ENCODE data around the gene COX20. TPM values are rescaled to one million over a fixed set of nuclear protein-coding genes. Genes with fewer than 3 reads are reported as not detected.

Gene COX20
- total RNA-seq, 1 experiment from 2014 or later, result 33.1 TPM

DNA sequence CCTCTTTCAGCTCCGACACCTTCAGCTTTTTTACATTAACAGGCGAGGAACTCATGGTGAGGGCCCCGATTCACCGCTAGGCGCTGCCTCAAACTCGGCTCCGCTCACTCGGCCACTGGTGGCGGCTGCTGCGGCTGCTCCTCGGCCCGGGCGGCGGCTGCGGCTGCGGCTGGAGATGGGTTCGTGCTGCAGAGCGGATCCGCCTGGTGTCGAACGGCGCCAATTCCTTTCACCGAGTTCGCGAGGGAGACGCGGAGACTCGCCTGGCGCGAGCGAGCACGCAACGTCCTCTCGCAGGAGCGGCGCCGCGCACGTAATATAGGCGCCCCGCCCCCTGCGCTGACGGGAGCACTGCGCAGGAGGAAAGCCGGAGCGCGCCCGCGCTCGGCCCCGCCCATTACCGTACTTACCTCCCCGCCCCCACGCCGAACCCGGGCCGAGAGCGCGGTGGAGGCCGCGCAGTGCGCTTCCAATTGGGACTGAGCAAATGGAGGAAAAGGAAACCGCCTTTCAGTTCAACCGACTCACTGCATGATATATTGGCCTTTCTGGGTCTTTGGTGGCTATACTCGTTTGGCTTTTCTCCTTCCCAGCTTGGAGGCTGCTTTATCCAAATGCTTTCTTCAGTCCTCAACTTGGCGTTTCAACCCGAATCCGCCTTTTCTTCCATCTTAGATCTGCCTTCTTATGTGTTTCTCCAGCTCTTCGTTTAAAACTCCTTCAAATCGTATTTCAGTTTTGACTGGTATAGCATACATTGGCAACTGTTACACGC, 29.0 kb downstream of the COX20 start, which contains the start of gene HNRNPU (continued):
- TF ChIP-seq, protein P1, sequence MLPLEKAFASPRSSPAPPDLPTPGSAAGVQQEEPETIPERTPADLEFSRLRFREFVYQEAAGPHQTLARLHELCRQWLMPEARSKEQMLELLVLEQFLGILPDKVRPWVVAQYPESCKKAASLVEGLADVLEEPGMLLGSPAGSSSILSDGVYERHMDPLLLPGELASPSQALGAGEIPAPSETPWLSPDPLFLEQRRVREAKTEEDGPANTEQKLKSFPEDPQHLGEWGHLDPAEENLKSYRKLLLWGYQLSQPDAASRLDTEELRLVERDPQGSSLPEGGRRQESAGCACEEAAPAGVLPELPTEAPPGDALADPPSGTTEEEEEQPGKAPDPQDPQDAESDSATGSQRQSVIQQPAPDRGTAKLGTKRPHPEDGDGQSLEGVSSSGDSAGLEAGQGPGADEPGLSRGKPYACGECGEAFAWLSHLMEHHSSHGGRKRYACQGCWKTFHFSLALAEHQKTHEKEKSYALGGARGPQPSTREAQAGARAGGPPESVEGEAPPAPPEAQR (CRISPR knock-in tag; IDR thresholded peaks at IDR 0.05), result no peak
- TF ChIP-seq, protein P2, sequence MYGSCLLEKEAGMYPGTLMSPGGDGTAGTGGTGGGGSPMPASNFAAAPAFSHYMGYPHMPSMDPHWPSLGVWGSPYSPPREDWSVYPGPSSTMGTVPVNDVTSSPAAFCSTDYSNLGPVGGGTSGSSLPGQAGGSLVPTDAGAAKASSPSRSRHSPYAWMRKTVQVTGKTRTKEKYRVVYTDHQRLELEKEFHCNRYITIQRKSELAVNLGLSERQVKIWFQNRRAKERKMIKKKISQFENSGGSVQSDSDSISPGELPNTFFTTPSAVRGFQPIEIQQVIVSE (CRISPR knock-in tag; IDR thresholded peaks at IDR 0.05; ENCODE audit: borderline replicate concordance), result no peak
- no peak; the same call in 1 of the 2 replicates for TF ChIP-seq JUN (CRISPR knock-in tag; IDR thresholded peaks at IDR 0.05)
- TF ChIP-seq, protein P3, sequence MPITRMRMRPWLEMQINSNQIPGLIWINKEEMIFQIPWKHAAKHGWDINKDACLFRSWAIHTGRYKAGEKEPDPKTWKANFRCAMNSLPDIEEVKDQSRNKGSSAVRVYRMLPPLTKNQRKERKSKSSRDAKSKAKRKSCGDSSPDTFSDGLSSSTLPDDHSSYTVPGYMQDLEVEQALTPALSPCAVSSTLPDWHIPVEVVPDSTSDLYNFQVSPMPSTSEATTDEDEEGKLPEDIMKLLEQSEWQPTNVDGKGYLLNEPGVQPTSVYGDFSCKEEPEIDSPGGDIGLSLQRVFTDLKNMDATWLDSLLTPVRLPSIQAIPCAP (CRISPR knock-in tag; IDR thresholded peaks at IDR 0.05), result no peak
- TF ChIP-seq, protein P4, sequence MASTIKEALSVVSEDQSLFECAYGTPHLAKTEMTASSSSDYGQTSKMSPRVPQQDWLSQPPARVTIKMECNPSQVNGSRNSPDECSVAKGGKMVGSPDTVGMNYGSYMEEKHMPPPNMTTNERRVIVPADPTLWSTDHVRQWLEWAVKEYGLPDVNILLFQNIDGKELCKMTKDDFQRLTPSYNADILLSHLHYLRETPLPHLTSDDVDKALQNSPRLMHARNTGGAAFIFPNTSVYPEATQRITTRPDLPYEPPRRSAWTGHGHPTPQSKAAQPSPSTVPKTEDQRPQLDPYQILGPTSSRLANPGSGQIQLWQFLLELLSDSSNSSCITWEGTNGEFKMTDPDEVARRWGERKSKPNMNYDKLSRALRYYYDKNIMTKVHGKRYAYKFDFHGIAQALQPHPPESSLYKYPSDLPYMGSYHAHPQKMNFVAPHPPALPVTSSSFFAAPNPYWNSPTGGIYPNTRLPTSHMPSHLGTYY (CRISPR knock-in tag; IDR thresholded peaks at IDR 0.05), result no peak
- TF ChIP-seq ZNF671 (CRISPR knock-in tag; IDR thresholded peaks at IDR 0.05), result no peak
- no peak for TF ChIP-seq IRF2 (CRISPR knock-in tag; IDR thresholded peaks at IDR 0.05; ENCODE audit: borderline replicate concordance, low read depth)
- TF ChIP-seq PRRX2 (CRISPR knock-in tag; IDR thresholded peaks at IDR 0.05), result no peak
- no peak for TF ChIP-seq JAZF1 (CRISPR knock-in tag; IDR thresholded peaks at IDR 0.05)
- TF ChIP-seq FOXJ3 (CRISPR knock-in tag; IDR thresholded peaks at IDR 0.05; ENCODE audit: borderline replicate concordance), result no peak
- TF ChIP-seq CREB1 (CRISPR knock-in tag; IDR thresholded peaks at IDR 0.05), result no peak
- TF ChIP-seq, protein P5, sequence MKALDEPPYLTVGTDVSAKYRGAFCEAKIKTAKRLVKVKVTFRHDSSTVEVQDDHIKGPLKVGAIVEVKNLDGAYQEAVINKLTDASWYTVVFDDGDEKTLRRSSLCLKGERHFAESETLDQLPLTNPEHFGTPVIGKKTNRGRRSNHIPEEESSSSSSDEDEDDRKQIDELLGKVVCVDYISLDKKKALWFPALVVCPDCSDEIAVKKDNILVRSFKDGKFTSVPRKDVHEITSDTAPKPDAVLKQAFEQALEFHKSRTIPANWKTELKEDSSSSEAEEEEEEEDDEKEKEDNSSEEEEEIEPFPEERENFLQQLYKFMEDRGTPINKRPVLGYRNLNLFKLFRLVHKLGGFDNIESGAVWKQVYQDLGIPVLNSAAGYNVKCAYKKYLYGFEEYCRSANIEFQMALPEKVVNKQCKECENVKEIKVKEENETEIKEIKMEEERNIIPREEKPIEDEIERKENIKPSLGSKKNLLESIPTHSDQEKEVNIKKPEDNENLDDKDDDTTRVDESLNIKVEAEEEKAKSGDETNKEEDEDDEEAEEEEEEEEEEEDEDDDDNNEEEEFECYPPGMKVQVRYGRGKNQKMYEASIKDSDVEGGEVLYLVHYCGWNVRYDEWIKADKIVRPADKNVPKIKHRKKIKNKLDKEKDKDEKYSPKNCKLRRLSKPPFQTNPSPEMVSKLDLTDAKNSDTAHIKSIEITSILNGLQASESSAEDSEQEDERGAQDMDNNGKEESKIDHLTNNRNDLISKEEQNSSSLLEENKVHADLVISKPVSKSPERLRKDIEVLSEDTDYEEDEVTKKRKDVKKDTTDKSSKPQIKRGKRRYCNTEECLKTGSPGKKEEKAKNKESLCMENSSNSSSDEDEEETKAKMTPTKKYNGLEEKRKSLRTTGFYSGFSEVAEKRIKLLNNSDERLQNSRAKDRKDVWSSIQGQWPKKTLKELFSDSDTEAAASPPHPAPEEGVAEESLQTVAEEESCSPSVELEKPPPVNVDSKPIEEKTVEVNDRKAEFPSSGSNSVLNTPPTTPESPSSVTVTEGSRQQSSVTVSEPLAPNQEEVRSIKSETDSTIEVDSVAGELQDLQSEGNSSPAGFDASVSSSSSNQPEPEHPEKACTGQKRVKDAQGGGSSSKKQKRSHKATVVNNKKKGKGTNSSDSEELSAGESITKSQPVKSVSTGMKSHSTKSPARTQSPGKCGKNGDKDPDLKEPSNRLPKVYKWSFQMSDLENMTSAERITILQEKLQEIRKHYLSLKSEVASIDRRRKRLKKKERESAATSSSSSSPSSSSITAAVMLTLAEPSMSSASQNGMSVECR (CRISPR knock-in tag; IDR thresholded peaks at IDR 0.05; ENCODE audit: borderline replicate concordance), result peak; percentile 57; the same call in 1 of the 2 replicates
- TF ChIP-seq CBFB (CRISPR knock-in tag; IDR thresholded peaks at IDR 0.05; ENCODE audit: low read depth), result no peak
- TF ChIP-seq, protein P6, sequence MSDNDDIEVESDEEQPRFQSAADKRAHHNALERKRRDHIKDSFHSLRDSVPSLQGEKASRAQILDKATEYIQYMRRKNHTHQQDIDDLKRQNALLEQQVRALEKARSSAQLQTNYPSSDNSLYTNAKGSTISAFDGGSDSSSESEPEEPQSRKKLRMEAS (CRISPR knock-in tag; IDR thresholded peaks at IDR 0.05), result peak; percentile 76
- TF ChIP-seq, protein P7, sequence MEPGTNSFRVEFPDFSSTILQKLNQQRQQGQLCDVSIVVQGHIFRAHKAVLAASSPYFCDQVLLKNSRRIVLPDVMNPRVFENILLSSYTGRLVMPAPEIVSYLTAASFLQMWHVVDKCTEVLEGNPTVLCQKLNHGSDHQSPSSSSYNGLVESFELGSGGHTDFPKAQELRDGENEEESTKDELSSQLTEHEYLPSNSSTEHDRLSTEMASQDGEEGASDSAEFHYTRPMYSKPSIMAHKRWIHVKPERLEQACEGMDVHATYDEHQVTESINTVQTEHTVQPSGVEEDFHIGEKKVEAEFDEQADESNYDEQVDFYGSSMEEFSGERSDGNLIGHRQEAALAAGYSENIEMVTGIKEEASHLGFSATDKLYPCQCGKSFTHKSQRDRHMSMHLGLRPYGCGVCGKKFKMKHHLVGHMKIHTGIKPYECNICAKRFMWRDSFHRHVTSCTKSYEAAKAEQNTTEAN (CRISPR knock-in tag; IDR thresholded peaks at IDR 0.05), result 0 out of 2 replicates have a peak, but pooled peaks have one; percentile 61
- TF ChIP-seq, protein P8, sequence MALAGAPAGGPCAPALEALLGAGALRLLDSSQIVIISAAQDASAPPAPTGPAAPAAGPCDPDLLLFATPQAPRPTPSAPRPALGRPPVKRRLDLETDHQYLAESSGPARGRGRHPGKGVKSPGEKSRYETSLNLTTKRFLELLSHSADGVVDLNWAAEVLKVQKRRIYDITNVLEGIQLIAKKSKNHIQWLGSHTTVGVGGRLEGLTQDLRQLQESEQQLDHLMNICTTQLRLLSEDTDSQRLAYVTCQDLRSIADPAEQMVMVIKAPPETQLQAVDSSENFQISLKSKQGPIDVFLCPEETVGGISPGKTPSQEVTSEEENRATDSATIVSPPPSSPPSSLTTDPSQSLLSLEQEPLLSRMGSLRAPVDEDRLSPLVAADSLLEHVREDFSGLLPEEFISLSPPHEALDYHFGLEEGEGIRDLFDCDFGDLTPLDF (CRISPR knock-in tag; IDR thresholded peaks at IDR 0.05), result no peak
- TF ChIP-seq ZNF423 (CRISPR knock-in tag; IDR thresholded peaks at IDR 0.05), result no peak
- TF ChIP-seq, protein P9, sequence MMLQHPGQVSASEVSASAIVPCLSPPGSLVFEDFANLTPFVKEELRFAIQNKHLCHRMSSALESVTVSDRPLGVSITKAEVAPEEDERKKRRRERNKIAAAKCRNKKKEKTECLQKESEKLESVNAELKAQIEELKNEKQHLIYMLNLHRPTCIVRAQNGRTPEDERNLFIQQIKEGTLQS (CRISPR knock-in tag; conservative IDR thresholded peaks at IDR 0.05), result no peak
- TF ChIP-seq FOXK1 (CRISPR knock-in tag; IDR thresholded peaks at IDR 0.05), result peak; percentile 63
- no peak for TF ChIP-seq GTF2I (CRISPR knock-in tag; conservative IDR thresholded peaks at IDR 0.05)
- TF ChIP-seq, protein P10, sequence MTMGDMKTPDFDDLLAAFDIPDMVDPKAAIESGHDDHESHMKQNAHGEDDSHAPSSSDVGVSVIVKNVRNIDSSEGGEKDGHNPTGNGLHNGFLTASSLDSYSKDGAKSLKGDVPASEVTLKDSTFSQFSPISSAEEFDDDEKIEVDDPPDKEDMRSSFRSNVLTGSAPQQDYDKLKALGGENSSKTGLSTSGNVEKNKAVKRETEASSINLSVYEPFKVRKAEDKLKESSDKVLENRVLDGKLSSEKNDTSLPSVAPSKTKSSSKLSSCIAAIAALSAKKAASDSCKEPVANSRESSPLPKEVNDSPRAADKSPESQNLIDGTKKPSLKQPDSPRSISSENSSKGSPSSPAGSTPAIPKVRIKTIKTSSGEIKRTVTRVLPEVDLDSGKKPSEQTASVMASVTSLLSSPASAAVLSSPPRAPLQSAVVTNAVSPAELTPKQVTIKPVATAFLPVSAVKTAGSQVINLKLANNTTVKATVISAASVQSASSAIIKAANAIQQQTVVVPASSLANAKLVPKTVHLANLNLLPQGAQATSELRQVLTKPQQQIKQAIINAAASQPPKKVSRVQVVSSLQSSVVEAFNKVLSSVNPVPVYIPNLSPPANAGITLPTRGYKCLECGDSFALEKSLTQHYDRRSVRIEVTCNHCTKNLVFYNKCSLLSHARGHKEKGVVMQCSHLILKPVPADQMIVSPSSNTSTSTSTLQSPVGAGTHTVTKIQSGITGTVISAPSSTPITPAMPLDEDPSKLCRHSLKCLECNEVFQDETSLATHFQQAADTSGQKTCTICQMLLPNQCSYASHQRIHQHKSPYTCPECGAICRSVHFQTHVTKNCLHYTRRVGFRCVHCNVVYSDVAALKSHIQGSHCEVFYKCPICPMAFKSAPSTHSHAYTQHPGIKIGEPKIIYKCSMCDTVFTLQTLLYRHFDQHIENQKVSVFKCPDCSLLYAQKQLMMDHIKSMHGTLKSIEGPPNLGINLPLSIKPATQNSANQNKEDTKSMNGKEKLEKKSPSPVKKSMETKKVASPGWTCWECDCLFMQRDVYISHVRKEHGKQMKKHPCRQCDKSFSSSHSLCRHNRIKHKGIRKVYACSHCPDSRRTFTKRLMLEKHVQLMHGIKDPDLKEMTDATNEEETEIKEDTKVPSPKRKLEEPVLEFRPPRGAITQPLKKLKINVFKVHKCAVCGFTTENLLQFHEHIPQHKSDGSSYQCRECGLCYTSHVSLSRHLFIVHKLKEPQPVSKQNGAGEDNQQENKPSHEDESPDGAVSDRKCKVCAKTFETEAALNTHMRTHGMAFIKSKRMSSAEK (CRISPR knock-in tag; IDR thresholded peaks at IDR 0.05; ENCODE audit: borderline replicate concordance), result no peak
